Stimulated activated CD8-positive, alpha-beta memory T cell treated with anti-CD3 and anti-CD28 coated beads, Interleukin-7, amount 100 ng/mL, for 1 hour (primary cell): ENCODE measurements around the gene EML4.

Source experiments
- DNase-seq, 2 donors: peaks; one replicate each; pipeline ENCODE4 v3.0.0-alpha.2; 2020; ENCODE audit warnings: low read depth in 2 of 2

Gene EML4

GRCh38 chr2:42300527-42300926 is 131.4 kb downstream of the EML4 start:
- DNase-seq, result no peak

GRCh38 chr2:42303252-42303651 is 134.1 kb downstream of the EML4 start:
- no peak for DNase-seq

GRCh38 chr2:42304059-42304713 is 135.0 kb downstream of the EML4 start:
- no peak for DNase-seq

- DNase-seq, result no peak
Measured at GRCh38 chr2:42307180-42307579, 138.0 kb downstream of the EML4 start.

GRCh38 chr2:42309366-42309765 is 140.2 kb downstream of the EML4 start:
- no peak for DNase-seq

- DNase-seq, result no peak
Measured at GRCh38 chr2:42310007-42310515, 140.9 kb downstream of the EML4 start.

GRCh38 chr2:42312106-42312505 is 143.0 kb downstream of the EML4 start:
- no peak for DNase-seq

- no peak for DNase-seq
Measured at GRCh38 chr2:42314892-42315468, 145.8 kb downstream of the EML4 start.

GRCh38 chr2:42315844-42316470 is 146.8 kb downstream of the EML4 start:
- DNase-seq, result no peak

- DNase-seq, result no peak
Measured at GRCh38 chr2:42316910-42317309, 147.8 kb downstream of the EML4 start.

GRCh38 chr2:42317486-42317885 is 148.3 kb downstream of the EML4 start:
- no peak for DNase-seq

- DNase-seq, result no peak
Measured at GRCh38 chr2:42317945-42318344, 148.8 kb downstream of the EML4 start.

GRCh38 chr2:42319265-42319664 is 150.1 kb downstream of the EML4 start:
- no peak for DNase-seq

GRCh38 chr2:42321452-42322064 is 152.4 kb downstream of the EML4 start:
- DNase-seq, result no peak

GRCh38 chr2:42324244-42324643 is 155.1 kb downstream of the EML4 start:
- no peak for DNase-seq

GRCh38 chr2:42324949-42325348 is 155.8 kb downstream of the EML4 start:
- no peak for DNase-seq

GRCh38 chr2:42325609-42326008 is 156.5 kb downstream of the EML4 start:
- DNase-seq, result no peak

- DNase-seq, result no peak
Measured at GRCh38 chr2:42327125-42327524, 158.0 kb downstream of the EML4 start.

GRCh38 chr2:42328148-42328833 is 159.1 kb downstream of the EML4 start:
- no peak for DNase-seq

- no peak for DNase-seq
Measured at GRCh38 chr2:42328923-42329322, 159.8 kb downstream of the EML4 start.

GRCh38 chr2:42329736-42330135 is 160.6 kb downstream of the EML4 start:
- no peak for DNase-seq
